ENCODE measurements around the gene KBTBD6.
"Not testable (repeated sequence)": the region's sequence is repeated elsewhere in the genome, so short reads cannot be mapped to it uniquely, and the experiment has no call there.

The KBTBD6 gene

GRCh38 chr13:41145136-41145908 is 12.7 kb upstream of the KBTBD6 start:
- DNase-seq (no peak), ATAC-seq (replicated peaks) (no peak)
- H3K4me1 Mint-ChIP-seq, result no peaks in the 10 kb centered on the region
- H3K36me3 Mint-ChIP-seq, result peaks cover 20 to 35% of the 10 kb centered on the region in 2 donors
- no peaks in the 10 kb centered on the region for H3K27me3 Mint-ChIP-seq
- no peak overlapping the region for H3K4me3 Mint-ChIP-seq
- H3K27ac Mint-ChIP-seq, result no peak overlapping the region
- peaks cover 22 to 24% of the 10 kb centered on the region in 2 donors for H3K9me3 Mint-ChIP-seq

GRCh38 chr13:41144576-41144975 is 12.0 kb upstream of the KBTBD6 start:
- Mint-ChIP-seq H3K27me3 (no peaks in the 10 kb centered on the region), H3K9me3 (peaks cover 16 to 18% of the 10 kb centered on the region in 2 donors), H3K4me1 (no peaks in the 10 kb centered on the region), H3K36me3 (peaks cover 12 to 28% of the 10 kb centered on the region in 2 donors), H3K4me3 (no peak overlapping the region), H3K27ac (no peak overlapping the region)
- no peak for ATAC-seq (replicated peaks)
- DNase-seq, result no peak

GRCh38 chr13:41139296-41139966 is 6.8 kb upstream of the KBTBD6 start:
- Mint-ChIP-seq H3K4me3 (no peak overlapping the region), H3K27ac (no peak overlapping the region)
- no peak for DNase-seq

DNA sequence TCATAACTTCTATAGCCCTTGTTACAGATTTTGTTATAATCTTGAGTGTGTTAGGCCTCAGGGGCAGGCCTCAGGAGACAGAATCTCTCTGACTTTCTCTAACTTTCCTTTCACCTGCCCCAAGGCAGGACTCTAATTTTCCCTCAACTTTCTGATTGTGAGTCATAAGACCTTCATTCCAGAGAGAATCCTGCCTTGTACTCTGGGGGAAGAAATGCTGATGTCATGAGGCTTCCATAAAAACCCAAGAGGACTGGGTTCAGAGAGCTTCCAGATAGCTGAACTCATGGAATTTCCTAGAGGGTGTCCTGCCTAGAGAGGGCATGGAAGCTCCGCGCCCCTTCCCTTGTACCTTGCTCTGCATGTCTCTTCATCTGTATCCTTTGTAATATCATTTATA is 5.3 kb upstream of the KBTBD6 start:
- Mint-ChIP-seq H3K4me3 (no peak overlapping the region), H3K27me3 (no peaks in the 10 kb centered on the region), H3K27ac (no peak overlapping the region), H3K9me3 (peaks cover 0 to 2% of the 10 kb centered on the region in 2 donors), H3K4me1 (peaks cover 5 to 13% of the 10 kb centered on the region in 2 donors), H3K36me3 (peaks cover 4 to 12% of the 10 kb centered on the region in 2 donors)
- ATAC-seq (replicated peaks) (no peak), DNase-seq (no peak)

More at GRCh38 chr13:41139296-41139966, 6.8 kb upstream of the KBTBD6 start:
- Mint-ChIP-seq H3K27me3 (no peaks in the 10 kb centered on the region), H3K36me3 (peaks cover 2 to 12% of the 10 kb centered on the region in 2 donors), H3K4me1 (no peaks in the 10 kb centered on the region), H3K9me3 (peaks cover 0 to 2% of the 10 kb centered on the region in 2 donors)
- no peak for ATAC-seq (replicated peaks)

- no peaks in the 10 kb centered on the region for H3K27me3 Mint-ChIP-seq
- peaks cover 5 to 13% of the 10 kb centered on the region in 2 donors for H3K4me1 Mint-ChIP-seq
- peaks cover 4 to 12% of the 10 kb centered on the region in 2 donors for H3K36me3 Mint-ChIP-seq
- no peak overlapping the region for H3K4me3 Mint-ChIP-seq
- H3K9me3 Mint-ChIP-seq, result peaks cover 0 to 2% of the 10 kb centered on the region in 2 donors
- no peak overlapping the region for H3K27ac Mint-ChIP-seq
- DNase-seq, result no peak
- ATAC-seq (replicated peaks), result no peak
Observed at GRCh38 chr13:41137241-41137640, 4.6 kb upstream of the KBTBD6 start.

- H3K27me3 Mint-ChIP-seq, result no peaks in the 10 kb centered on the region
- peaks cover 11 to 19% of the 10 kb centered on the region in 2 donors for H3K4me1 Mint-ChIP-seq
- peaks cover 7 to 14% of the 10 kb centered on the region in 2 donors for H3K36me3 Mint-ChIP-seq
- H3K27ac Mint-ChIP-seq, result no peak overlapping the region
- ATAC-seq (replicated peaks) (no peak), DNase-seq (no peak)
- H3K4me3 Mint-ChIP-seq, result no peak overlapping the region
- peaks cover 0 to 2% of the 10 kb centered on the region in 2 donors for H3K9me3 Mint-ChIP-seq
Observed at GRCh38 chr13:41136396-41137031, 3.9 kb upstream of the KBTBD6 start.

- Mint-ChIP-seq H3K4me1 (peaks cover 22 to 32% of the 10 kb centered on the region in 2 donors), H3K27me3 (no peaks in the 10 kb centered on the region), H3K27ac (no peak overlapping the region), H3K9me3 (peaks cover 0 to 2% of the 10 kb centered on the region in 2 donors), H3K36me3 (peaks cover 12 to 25% of the 10 kb centered on the region in 2 donors), H3K4me3 (peak overlapping the region; percentile 15 to 97)
- DNase-seq, result no peak
- ATAC-seq (replicated peaks), result no peak
Observed at GRCh38 chr13:41133951-41134350, 1.3 kb upstream of the KBTBD6 start.

DNA sequence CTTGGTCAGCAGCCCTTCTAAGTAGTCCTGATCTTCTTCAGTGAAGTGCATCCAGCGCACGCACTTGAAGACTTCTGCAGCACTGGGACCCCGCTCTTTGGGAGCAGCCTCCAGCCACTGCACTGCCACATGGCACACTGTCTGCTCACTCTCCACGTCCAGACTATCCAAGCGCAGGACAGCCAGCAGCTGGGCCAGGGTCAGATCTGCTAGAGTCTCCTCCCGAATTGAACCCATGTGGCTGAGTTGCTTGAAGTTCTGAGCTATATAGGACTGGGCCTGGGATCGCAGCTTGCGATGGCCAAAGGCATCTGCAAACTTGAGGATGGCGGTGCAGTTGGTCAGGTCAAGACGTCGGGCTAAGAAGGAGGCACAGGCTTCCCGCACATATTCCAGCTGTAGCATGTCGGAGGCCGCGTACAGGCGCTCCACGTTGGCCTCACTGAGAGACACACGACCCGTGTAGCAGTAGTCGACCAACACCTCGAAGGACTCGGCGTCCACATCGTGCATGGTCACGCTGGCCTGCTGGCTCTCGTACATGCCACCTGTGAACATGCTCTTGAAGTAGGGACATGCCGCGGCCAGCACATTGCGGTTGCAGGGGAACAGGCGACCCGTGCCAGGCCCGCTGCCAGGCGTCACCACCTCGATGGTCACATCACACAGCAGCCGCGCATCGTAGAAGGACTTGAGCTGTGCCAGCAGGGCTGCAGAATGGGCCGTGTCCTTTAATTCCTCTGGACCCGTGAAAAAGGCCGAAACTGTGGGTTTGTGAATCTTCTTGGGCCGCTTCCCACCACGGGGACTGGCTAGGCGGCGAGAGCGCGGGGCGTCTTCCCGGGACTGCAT is 716 bp downstream of the KBTBD6 start:
- H3K27me3 Mint-ChIP-seq, DNase-seq, H3K9me3 Mint-ChIP-seq: not testable (repeated sequence)
- peak overlapping the region; percentile 93 to 97 for H3K4me3 Mint-ChIP-seq
- peak overlapping the region; percentile 95 for H3K27ac Mint-ChIP-seq
- ATAC-seq (replicated peaks), result peak; percentile 26 to 33
- peaks cover 24 to 38% of the 10 kb centered on the region in 2 donors for H3K4me1 Mint-ChIP-seq
- peaks cover 14 to 25% of the 10 kb centered on the region in 2 donors for H3K36me3 Mint-ChIP-seq

DNA sequence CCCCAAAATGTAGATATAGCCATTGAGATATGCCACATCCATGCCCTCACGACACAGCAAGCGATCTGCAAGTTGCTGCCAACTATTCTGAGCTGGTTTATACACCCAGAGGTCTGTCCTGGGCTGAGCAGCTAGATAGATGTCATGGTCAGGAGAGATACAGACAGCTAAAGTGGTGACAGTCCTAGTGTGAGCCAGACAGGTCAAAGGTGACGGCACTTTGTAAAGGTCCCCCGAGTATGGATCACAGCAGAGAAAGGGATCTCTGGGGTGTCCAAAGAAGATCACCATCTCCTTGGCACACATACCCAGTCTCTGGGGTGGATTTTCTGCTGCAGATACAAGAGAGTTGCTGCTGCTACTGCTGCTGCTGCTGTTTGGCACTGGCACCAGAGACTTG is 1.4 kb downstream of the KBTBD6 start:
- Mint-ChIP-seq H3K4me3 (peak overlapping the region; percentile 69 to 97), H3K4me1 (peaks cover 24 to 38% of the 10 kb centered on the region in 2 donors), H3K36me3 (peaks cover 16 to 24% of the 10 kb centered on the region in 2 donors)
- ATAC-seq (replicated peaks); DNase-seq; H3K27ac Mint-ChIP-seq; H3K27me3 Mint-ChIP-seq; H3K9me3 Mint-ChIP-seq: not testable (repeated sequence)

DNA sequence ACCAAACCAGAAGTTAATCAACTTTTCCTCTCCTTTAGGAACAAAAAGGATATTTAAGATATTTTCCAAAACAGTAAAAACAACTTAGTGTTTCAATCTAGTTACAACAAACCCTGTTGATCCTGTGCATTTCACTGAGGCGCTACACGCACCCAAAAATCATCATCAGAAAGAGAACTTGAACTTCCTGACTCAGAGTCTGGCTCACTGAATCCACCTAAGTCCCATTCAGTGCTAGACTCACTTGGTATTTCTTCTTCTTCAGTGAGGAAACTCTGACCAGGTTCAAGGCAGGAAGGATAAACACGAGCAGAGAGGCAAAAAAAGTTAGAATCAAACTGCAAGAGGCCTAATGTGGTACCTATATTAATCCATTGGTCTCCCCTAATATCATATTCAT is 2.2 kb downstream of the KBTBD6 start:
- ATAC-seq (replicated peaks) (no peak), DNase-seq (no peak)
- H3K27ac Mint-ChIP-seq, result no peak overlapping the region

GRCh38 chr13:41127701-41128100 is 4.9 kb downstream of the KBTBD6 start:
- Mint-ChIP-seq H3K27me3 (no peaks in the 10 kb centered on the region), H3K27ac (no peak overlapping the region), H3K4me3 (no peak overlapping the region), H3K9me3 (peaks cover 0 to 2% of the 10 kb centered on the region in 2 donors), H3K36me3 (peaks cover 23 to 33% of the 10 kb centered on the region in 2 donors), H3K4me1 (peaks cover 19 to 25% of the 10 kb centered on the region in 2 donors)
- ATAC-seq (replicated peaks) (no peak), DNase-seq (no peak)

More for the DNA sequence above, 2.2 kb downstream of the KBTBD6 start:
- peaks cover 21 to 25% of the 10 kb centered on the region in 2 donors for H3K36me3 Mint-ChIP-seq
- no peaks in the 10 kb centered on the region for H3K27me3 Mint-ChIP-seq
- H3K4me3 Mint-ChIP-seq, result peak overlapping the region; percentile 69 to 97
- peaks cover 24 to 38% of the 10 kb centered on the region in 2 donors for H3K4me1 Mint-ChIP-seq
- peaks cover 0 to 2% of the 10 kb centered on the region in 2 donors for H3K9me3 Mint-ChIP-seq

- H3K4me1 Mint-ChIP-seq, result peaks cover 0 to under 1% of the 10 kb centered on the region in 2 donors
- no peak overlapping the region for H3K27ac Mint-ChIP-seq
- no peaks in the 10 kb centered on the region for H3K27me3 Mint-ChIP-seq
- H3K4me3 Mint-ChIP-seq, result no peak overlapping the region
- H3K9me3 Mint-ChIP-seq, result peaks cover 0 to 2% of the 10 kb centered on the region in 2 donors
- ATAC-seq (replicated peaks) (no peak), DNase-seq (no peak)
- peaks cover 13 to 16% of the 10 kb centered on the region in 2 donors for H3K36me3 Mint-ChIP-seq
Observed at GRCh38 chr13:41122838-41123237, 9.8 kb downstream of the KBTBD6 start.

DNA sequence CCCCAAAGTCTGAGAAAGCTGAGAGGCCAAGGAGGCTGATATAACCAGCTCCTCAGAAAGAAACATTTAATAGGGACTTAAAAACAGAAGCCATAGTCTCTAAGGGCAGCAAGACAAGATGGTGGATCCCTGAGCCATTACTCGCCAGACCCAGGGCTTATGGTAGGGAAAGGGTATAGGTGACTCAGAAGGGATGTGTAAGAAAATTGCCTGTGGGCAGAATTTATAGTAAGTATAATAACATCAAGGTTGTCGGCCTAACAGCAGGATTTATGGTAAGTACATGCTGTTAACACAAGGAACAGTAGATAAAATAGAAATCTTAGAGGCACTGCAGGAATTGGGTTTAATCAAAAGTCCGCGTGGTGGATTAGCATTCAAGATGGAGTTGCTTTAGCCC is 14.7 kb downstream of the KBTBD6 start:
- ATAC-seq (replicated peaks) (no peak), DNase-seq (no peak)
- Mint-ChIP-seq H3K36me3 (no peaks in the 10 kb centered on the region), H3K27me3 (no peaks in the 10 kb centered on the region), H3K27ac (no peak overlapping the region), H3K9me3 (no peaks in the 10 kb centered on the region), H3K4me3 (no peak overlapping the region), H3K4me1 (no peaks in the 10 kb centered on the region)

DNA sequence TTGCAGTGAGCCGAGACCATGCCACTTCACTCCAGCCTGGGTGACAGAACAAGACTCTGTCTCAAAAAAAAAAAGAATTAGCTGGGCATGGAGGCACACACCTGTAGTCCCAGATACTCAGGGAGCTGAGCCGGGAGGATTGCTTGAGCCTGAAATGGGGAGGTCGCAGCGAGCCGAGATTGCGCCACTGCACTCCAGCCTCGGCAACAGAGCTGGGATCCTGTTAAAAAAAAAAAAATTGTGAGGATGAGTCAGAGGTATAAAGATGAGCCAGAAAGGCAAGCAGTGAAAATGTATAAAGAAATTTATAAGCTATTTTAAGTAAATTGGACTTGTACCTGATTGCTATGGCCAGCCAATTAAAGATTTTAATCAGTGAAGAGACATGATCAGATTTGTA is 21.1 kb downstream of the KBTBD6 start:
- DNase-seq, result no peak
- Mint-ChIP-seq H3K27me3 (no peaks in the 10 kb centered on the region), H3K4me3 (no peak overlapping the region), H3K27ac (no peak overlapping the region), H3K9me3 (no peaks in the 10 kb centered on the region), H3K4me1 (no peaks in the 10 kb centered on the region), H3K36me3 (peaks cover 0 to 2% of the 10 kb centered on the region in 2 donors)
- no peak for ATAC-seq (replicated peaks)
